WTC11 (cell line): ENCODE data around the gene MAST4. TPM values are rescaled to one million over a fixed set of nuclear protein-coding genes. Genes with fewer than 3 reads are reported as not detected.
A peak's percentile ranks its signal among the peaks of the same experiment; 100 is the strongest.

Experiments
- EMX1 ChIP-seq: fragments of 250-450 bp; sonication (Bioruptor Pico); IDR thresholded peaks from 2 replicates; pipeline ENCODE4 v1.8.0; 2021; ENCODE audit warnings: mild to moderate bottlenecking
- ETV6 ChIP-seq: sonication (generic); formaldehyde crosslinking; IDR thresholded peaks from 2 replicates; pipeline ENCODE4 v1.8.1; 2022; ENCODE audit warnings: mild to moderate bottlenecking, missing genetic modification reagents
- FOXP1 ChIP-seq: sonication (generic); formaldehyde crosslinking; IDR thresholded peaks from 2 replicates; pipeline ENCODE4 v1.8.0; 2022; ENCODE audit warnings: missing genetic modification reagents, mild to moderate bottlenecking, moderate library complexity, borderline replicate concordance
- GABPB1 ChIP-seq: sonication (generic); formaldehyde crosslinking; IDR thresholded peaks from 2 replicates; pipeline ENCODE4 v1.8.1; 2023; ENCODE audit warnings: mild to moderate bottlenecking, missing genetic modification reagents
- IRF2 ChIP-seq: sonication (generic); formaldehyde crosslinking; IDR thresholded peaks from 2 replicates; pipeline ENCODE4 v1.8.0; 2022; ENCODE audit warnings: low read depth, missing genetic modification reagents, borderline replicate concordance
- KAT7 ChIP-seq: sonication (generic); formaldehyde crosslinking; IDR thresholded peaks from 2 replicates; pipeline ENCODE4 v1.8.1; 2023; ENCODE audit warnings: missing genetic modification reagents, mild to moderate bottlenecking, borderline replicate concordance
- NFATC4 ChIP-seq: fragments of 250-450 bp; sonication (Bioruptor Pico); IDR thresholded peaks from 2 replicates; pipeline ENCODE4 v1.9.0; 2021; ENCODE audit warnings: mild to moderate bottlenecking
- RORB ChIP-seq: fragments of 250-450 bp; sonication (Bioruptor Pico); IDR thresholded peaks from 2 replicates; pipeline ENCODE4 v1.9.0; 2021; ENCODE audit warnings: mild to moderate bottlenecking
- TCF7 ChIP-seq: sonication (generic); formaldehyde crosslinking; IDR thresholded peaks from 2 replicates; pipeline ENCODE4 v1.8.0; 2022; ENCODE audit warnings: mild to moderate bottlenecking, low read depth, missing genetic modification reagents, moderate library complexity
- TEAD1 ChIP-seq: sonication (generic); formaldehyde crosslinking; IDR thresholded peaks from 2 replicates; pipeline ENCODE4 v1.8.0; 2022; ENCODE audit warnings: mild to moderate bottlenecking, missing genetic modification reagents
- TEAD4 ChIP-seq: sonication (generic); formaldehyde crosslinking; IDR thresholded peaks from 2 replicates; pipeline ENCODE4 v1.8.0; 2022; ENCODE audit warnings: mild to moderate bottlenecking, missing genetic modification reagents
- TP53 ChIP-seq: sonication (generic); formaldehyde crosslinking; IDR thresholded peaks from 2 replicates; pipeline ENCODE4 v1.8.1; 2023; ENCODE audit warnings: mild to moderate bottlenecking, missing genetic modification reagents
- ZNF138 ChIP-seq: sonication (generic); formaldehyde crosslinking; conservative IDR thresholded peaks from 2 replicates; pipeline ENCODE4 v1.8.1; 2022; ENCODE audit warnings: mild to moderate bottlenecking, moderate library complexity, missing genetic modification reagents
- total RNA-seq: library from RNA; stranded (reverse); gene quantifications from 3 replicates; pipeline ENCODE4 v1.2.3, GENCODE V29; 2021
- TF ChIP-seq, protein P1 (sequence below): fragments of 250-450 bp; sonication (Bioruptor Pico); IDR thresholded peaks from 2 replicates; pipeline ENCODE4 v1.8.0; 2021; ENCODE audit warnings: mild to moderate bottlenecking
- TF ChIP-seq, protein P2 (sequence below): sonication (generic); formaldehyde crosslinking; IDR thresholded peaks from 2 replicates; pipeline ENCODE4 v1.8.1; 2022; ENCODE audit warnings: mild to moderate bottlenecking, moderate library complexity, missing genetic modification reagents
- TF ChIP-seq, protein P3 (sequence below): sonication (generic); formaldehyde crosslinking; IDR thresholded peaks from 2 replicates; pipeline ENCODE4 v1.8.0; 2022; ENCODE audit warnings: mild to moderate bottlenecking, missing genetic modification reagents
- TF ChIP-seq, protein P4 (sequence below): sonication (generic); formaldehyde crosslinking; IDR thresholded peaks from 2 replicates; pipeline ENCODE4 v1.8.1; 2023; ENCODE audit warnings: mild to moderate bottlenecking, missing genetic modification reagents, moderate library complexity
- TF ChIP-seq, protein P5 (sequence below): sonication (generic); formaldehyde crosslinking; IDR thresholded peaks from 2 replicates; pipeline ENCODE4 v1.8.0; 2022; ENCODE audit warnings: mild to moderate bottlenecking, missing genetic modification reagents
- TF ChIP-seq, protein P6 (sequence below): fragments of 250-450 bp; sonication (Bioruptor Pico); IDR thresholded peaks from 2 replicates; pipeline ENCODE4 v1.9.0; 2021; ENCODE audit warnings: mild to moderate bottlenecking
- TF ChIP-seq, protein P7 (sequence below): sonication (generic); formaldehyde crosslinking; IDR thresholded peaks from 2 replicates; pipeline ENCODE4 v1.8.0; 2022; ENCODE audit warnings: missing genetic modification reagents
- TF ChIP-seq, protein P8 (sequence below): fragments of 250-450 bp; sonication (Bioruptor Pico); IDR thresholded peaks from 2 replicates; pipeline ENCODE4 v1.9.0; 2021; ENCODE audit warnings: mild to moderate bottlenecking
- TF ChIP-seq, protein P9 (sequence below): fragments of 250-450 bp; sonication (Bioruptor Pico); IDR thresholded peaks from 2 replicates; pipeline ENCODE4 v1.9.0; 2021; ENCODE audit warnings: mild to moderate bottlenecking, borderline replicate concordance

Gene MAST4
- total RNA-seq, 1 experiment from 2014 or later = 8.0 TPM

DNA sequence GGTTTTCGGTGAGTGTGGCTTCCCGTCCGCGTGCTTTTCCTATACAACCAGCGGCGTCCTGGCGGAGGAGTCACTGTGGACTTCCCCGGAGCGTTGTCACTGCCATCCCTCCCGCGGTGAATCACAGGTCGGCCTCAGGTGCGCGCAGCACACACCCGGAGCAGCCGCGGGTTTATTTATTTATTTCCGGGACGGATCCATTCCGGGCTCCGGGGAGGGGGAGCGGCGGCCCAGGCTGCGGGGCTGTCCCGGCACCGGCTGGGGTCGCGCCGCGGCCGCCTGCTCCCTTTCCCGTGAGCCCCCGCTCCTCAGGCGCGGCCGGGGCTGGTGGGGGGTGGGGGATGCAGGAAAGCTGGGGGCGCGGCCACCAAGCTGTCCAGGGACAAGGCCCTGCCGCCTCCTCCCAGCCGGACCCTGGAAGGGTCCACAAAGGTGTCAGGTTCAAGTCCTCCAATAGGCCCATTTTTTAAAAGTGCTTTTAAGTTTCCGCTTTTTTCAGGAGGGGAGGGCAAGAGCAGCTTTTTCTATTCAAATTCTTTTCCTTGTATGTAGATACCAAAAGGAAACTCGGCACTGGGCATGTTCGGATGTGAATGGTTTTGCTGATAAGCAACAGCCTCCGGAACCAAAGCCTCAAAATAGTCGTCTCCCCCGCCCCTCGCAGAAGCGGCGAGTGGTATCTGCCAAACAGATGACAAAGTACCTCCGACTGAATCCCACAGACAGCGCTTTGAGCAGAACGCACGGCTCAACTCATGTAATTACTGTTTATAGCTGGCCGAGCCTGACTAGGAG lies 407.9 kb downstream of the MAST4 start (continued):
- TF ChIP-seq, protein P1, sequence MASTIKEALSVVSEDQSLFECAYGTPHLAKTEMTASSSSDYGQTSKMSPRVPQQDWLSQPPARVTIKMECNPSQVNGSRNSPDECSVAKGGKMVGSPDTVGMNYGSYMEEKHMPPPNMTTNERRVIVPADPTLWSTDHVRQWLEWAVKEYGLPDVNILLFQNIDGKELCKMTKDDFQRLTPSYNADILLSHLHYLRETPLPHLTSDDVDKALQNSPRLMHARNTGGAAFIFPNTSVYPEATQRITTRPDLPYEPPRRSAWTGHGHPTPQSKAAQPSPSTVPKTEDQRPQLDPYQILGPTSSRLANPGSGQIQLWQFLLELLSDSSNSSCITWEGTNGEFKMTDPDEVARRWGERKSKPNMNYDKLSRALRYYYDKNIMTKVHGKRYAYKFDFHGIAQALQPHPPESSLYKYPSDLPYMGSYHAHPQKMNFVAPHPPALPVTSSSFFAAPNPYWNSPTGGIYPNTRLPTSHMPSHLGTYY (CRISPR knock-in tag) = no peak
- TF ChIP-seq NFATC4 (no peak), ETV6 (CRISPR knock-in tag) (no peak), TP53 (CRISPR knock-in tag) (no peak), KAT7 (CRISPR knock-in tag) (0 out of 2 replicates have a peak, but pooled peaks have one; percentile 41), EMX1 (CRISPR knock-in tag) (no peak), TEAD4 (no peak), TEAD1 (no peak), ZNF138 (CRISPR knock-in tag) (no peak), IRF2 (CRISPR knock-in tag) (no peak), FOXP1 (0 out of 2 replicates have a peak, but pooled peaks have one; percentile 43), RORB (CRISPR knock-in tag) (no peak), TCF7 (CRISPR knock-in tag) (no peak), GABPB1 (CRISPR knock-in tag) (no peak)
- TF ChIP-seq, protein P2, sequence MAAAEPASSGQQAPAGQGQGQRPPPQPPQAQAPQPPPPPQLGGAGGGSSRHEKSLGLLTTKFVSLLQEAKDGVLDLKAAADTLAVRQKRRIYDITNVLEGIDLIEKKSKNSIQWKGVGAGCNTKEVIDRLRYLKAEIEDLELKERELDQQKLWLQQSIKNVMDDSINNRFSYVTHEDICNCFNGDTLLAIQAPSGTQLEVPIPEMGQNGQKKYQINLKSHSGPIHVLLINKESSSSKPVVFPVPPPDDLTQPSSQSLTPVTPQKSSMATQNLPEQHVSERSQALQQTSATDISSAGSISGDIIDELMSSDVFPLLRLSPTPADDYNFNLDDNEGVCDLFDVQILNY (CRISPR knock-in tag) = 0 out of 2 replicates have a peak, but pooled peaks have one; percentile 12
- TF ChIP-seq, protein P3, sequence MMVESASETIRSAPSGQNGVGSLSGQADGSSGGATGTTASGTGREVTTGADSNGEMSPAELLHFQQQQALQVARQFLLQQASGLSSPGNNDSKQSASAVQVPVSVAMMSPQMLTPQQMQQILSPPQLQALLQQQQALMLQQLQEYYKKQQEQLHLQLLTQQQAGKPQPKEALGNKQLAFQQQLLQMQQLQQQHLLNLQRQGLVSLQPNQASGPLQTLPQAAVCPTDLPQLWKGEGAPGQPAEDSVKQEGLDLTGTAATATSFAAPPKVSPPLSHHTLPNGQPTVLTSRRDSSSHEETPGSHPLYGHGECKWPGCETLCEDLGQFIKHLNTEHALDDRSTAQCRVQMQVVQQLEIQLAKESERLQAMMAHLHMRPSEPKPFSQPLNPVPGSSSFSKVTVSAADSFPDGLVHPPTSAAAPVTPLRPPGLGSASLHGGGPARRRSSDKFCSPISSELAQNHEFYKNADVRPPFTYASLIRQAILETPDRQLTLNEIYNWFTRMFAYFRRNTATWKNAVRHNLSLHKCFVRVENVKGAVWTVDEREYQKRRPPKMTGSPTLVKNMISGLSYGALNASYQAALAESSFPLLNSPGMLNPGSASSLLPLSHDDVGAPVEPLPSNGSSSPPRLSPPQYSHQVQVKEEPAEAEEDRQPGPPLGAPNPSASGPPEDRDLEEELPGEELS = no peak
- TF ChIP-seq, protein P4, sequence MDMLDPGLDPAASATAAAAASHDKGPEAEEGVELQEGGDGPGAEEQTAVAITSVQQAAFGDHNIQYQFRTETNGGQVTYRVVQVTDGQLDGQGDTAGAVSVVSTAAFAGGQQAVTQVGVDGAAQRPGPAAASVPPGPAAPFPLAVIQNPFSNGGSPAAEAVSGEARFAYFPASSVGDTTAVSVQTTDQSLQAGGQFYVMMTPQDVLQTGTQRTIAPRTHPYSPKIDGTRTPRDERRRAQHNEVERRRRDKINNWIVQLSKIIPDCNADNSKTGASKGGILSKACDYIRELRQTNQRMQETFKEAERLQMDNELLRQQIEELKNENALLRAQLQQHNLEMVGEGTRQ (CRISPR knock-in tag) = no peak
- TF ChIP-seq, protein P5, sequence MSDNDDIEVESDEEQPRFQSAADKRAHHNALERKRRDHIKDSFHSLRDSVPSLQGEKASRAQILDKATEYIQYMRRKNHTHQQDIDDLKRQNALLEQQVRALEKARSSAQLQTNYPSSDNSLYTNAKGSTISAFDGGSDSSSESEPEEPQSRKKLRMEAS (CRISPR knock-in tag) = peak; percentile 53; the same call in 1 of the 2 replicates
- TF ChIP-seq, protein P6, sequence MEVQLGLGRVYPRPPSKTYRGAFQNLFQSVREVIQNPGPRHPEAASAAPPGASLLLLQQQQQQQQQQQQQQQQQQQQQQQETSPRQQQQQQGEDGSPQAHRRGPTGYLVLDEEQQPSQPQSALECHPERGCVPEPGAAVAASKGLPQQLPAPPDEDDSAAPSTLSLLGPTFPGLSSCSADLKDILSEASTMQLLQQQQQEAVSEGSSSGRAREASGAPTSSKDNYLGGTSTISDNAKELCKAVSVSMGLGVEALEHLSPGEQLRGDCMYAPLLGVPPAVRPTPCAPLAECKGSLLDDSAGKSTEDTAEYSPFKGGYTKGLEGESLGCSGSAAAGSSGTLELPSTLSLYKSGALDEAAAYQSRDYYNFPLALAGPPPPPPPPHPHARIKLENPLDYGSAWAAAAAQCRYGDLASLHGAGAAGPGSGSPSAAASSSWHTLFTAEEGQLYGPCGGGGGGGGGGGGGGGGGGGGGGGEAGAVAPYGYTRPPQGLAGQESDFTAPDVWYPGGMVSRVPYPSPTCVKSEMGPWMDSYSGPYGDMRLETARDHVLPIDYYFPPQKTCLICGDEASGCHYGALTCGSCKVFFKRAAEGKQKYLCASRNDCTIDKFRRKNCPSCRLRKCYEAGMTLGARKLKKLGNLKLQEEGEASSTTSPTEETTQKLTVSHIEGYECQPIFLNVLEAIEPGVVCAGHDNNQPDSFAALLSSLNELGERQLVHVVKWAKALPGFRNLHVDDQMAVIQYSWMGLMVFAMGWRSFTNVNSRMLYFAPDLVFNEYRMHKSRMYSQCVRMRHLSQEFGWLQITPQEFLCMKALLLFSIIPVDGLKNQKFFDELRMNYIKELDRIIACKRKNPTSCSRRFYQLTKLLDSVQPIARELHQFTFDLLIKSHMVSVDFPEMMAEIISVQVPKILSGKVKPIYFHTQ = no peak
- TF ChIP-seq, protein P7, sequence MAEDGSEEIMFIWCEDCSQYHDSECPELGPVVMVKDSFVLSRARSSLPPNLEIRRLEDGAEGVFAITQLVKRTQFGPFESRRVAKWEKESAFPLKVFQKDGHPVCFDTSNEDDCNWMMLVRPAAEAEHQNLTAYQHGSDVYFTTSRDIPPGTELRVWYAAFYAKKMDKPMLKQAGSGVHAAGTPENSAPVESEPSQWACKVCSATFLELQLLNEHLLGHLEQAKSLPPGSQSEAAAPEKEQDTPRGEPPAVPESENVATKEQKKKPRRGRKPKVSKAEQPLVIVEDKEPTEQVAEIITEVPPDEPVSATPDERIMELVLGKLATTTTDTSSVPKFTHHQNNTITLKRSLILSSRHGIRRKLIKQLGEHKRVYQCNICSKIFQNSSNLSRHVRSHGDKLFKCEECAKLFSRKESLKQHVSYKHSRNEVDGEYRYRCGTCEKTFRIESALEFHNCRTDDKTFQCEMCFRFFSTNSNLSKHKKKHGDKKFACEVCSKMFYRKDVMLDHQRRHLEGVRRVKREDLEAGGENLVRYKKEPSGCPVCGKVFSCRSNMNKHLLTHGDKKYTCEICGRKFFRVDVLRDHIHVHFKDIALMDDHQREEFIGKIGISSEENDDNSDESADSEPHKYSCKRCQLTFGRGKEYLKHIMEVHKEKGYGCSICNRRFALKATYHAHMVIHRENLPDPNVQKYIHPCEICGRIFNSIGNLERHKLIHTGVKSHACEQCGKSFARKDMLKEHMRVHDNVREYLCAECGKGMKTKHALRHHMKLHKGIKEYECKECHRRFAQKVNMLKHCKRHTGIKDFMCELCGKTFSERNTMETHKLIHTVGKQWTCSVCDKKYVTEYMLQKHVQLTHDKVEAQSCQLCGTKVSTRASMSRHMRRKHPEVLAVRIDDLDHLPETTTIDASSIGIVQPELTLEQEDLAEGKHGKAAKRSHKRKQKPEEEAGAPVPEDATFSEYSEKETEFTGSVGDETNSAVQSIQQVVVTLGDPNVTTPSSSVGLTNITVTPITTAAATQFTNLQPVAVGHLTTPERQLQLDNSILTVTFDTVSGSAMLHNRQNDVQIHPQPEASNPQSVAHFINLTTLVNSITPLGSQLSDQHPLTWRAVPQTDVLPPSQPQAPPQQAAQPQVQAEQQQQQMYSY (CRISPR knock-in tag) = peak; percentile 74; the same call in 1 of the 2 replicates
- TF ChIP-seq, protein P8, sequence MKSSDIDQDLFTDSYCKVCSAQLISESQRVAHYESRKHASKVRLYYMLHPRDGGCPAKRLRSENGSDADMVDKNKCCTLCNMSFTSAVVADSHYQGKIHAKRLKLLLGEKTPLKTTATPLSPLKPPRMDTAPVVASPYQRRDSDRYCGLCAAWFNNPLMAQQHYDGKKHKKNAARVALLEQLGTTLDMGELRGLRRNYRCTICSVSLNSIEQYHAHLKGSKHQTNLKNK = no peak
- TF ChIP-seq, protein P9, sequence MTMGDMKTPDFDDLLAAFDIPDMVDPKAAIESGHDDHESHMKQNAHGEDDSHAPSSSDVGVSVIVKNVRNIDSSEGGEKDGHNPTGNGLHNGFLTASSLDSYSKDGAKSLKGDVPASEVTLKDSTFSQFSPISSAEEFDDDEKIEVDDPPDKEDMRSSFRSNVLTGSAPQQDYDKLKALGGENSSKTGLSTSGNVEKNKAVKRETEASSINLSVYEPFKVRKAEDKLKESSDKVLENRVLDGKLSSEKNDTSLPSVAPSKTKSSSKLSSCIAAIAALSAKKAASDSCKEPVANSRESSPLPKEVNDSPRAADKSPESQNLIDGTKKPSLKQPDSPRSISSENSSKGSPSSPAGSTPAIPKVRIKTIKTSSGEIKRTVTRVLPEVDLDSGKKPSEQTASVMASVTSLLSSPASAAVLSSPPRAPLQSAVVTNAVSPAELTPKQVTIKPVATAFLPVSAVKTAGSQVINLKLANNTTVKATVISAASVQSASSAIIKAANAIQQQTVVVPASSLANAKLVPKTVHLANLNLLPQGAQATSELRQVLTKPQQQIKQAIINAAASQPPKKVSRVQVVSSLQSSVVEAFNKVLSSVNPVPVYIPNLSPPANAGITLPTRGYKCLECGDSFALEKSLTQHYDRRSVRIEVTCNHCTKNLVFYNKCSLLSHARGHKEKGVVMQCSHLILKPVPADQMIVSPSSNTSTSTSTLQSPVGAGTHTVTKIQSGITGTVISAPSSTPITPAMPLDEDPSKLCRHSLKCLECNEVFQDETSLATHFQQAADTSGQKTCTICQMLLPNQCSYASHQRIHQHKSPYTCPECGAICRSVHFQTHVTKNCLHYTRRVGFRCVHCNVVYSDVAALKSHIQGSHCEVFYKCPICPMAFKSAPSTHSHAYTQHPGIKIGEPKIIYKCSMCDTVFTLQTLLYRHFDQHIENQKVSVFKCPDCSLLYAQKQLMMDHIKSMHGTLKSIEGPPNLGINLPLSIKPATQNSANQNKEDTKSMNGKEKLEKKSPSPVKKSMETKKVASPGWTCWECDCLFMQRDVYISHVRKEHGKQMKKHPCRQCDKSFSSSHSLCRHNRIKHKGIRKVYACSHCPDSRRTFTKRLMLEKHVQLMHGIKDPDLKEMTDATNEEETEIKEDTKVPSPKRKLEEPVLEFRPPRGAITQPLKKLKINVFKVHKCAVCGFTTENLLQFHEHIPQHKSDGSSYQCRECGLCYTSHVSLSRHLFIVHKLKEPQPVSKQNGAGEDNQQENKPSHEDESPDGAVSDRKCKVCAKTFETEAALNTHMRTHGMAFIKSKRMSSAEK (CRISPR knock-in tag) = no peak
